ENCODE data around the gene ZBTB26.

Gene ZBTB26

GRCh38 chr9:122931226-122932121 lies at the start of gene ZBTB26:
TSS of gene ZBTB26 (minus strand) at chr9:122931512. CDS start at chr9:122919934, 11,578 bp downstream.
- peak; percentile 73 to 80 for DNase-seq (ENCODE audit: low read depth in 1 of 2, low spot score in 1 of 2)

GRCh38 chr9:122978601-122979000 lies 47.3 kb upstream of the ZBTB26 start:
- DNase-seq (ENCODE audit: low read depth in 1 of 2, low spot score in 1 of 2) = no peak

GRCh38 chr9:122975196-122975595 lies 43.9 kb upstream of the ZBTB26 start:
- no peak for DNase-seq (ENCODE audit: low read depth in 1 of 2, low spot score in 1 of 2)

GRCh38 chr9:122961139-122961538 lies 29.8 kb upstream of the ZBTB26 start:
- DNase-seq (ENCODE audit: low read depth in 1 of 2, low spot score in 1 of 2) = no peak

GRCh38 chr9:122955961-122956360 lies 24.6 kb upstream of the ZBTB26 start:
- no peak for DNase-seq (ENCODE audit: low read depth in 1 of 2, low spot score in 1 of 2)

GRCh38 chr9:122954253-122954691 lies 23.0 kb upstream of the ZBTB26 start:
- DNase-seq (ENCODE audit: low read depth in 1 of 2, low spot score in 1 of 2) = no peak

GRCh38 chr9:122951056-122951455 lies 19.7 kb upstream of the ZBTB26 start:
- DNase-seq (ENCODE audit: low read depth in 1 of 2, low spot score in 1 of 2) = no peak

- DNase-seq (ENCODE audit: low read depth in 1 of 2, low spot score in 1 of 2) = no peak
Observed at GRCh38 chr9:122950263-122950662, 19.0 kb upstream of the ZBTB26 start.

GRCh38 chr9:122949696-122950095 lies 18.4 kb upstream of the ZBTB26 start:
- no peak for DNase-seq (ENCODE audit: low read depth in 1 of 2, low spot score in 1 of 2)

- no peak for DNase-seq (ENCODE audit: low read depth in 1 of 2, low spot score in 1 of 2)
Observed at GRCh38 chr9:122948313-122948712, 17.0 kb upstream of the ZBTB26 start.

GRCh38 chr9:122946461-122947005 lies 15.2 kb upstream of the ZBTB26 start:
- DNase-seq (ENCODE audit: low read depth in 1 of 2, low spot score in 1 of 2) = no peak

- no peak for DNase-seq (ENCODE audit: low read depth in 1 of 2, low spot score in 1 of 2)
Observed at GRCh38 chr9:122944960-122945888, 13.9 kb upstream of the ZBTB26 start.

- DNase-seq (ENCODE audit: low read depth in 1 of 2, low spot score in 1 of 2) = no peak
Observed at GRCh38 chr9:122941582-122942234, 10.4 kb upstream of the ZBTB26 start.

GRCh38 chr9:122940749-122941581 lies 9.7 kb upstream of the ZBTB26 start, which contains the start of gene RABGAP1:
TSS of gene RABGAP1 (plus strand) at chr9:122941020. CDS start at chr9:122957060, 16,040 bp downstream.
- peak; percentile 97 for DNase-seq (ENCODE audit: low read depth in 1 of 2, low spot score in 1 of 2)

- DNase-seq (ENCODE audit: low read depth in 1 of 2, low spot score in 1 of 2) = peak in 1 of 2 donors; percentile 5
Observed at GRCh38 chr9:122940454-122940748, 9.1 kb upstream of the ZBTB26 start.

- no peak for DNase-seq (ENCODE audit: low read depth in 1 of 2, low spot score in 1 of 2)
Observed at GRCh38 chr9:122939601-122940000, 8.3 kb upstream of the ZBTB26 start.

- no peak for DNase-seq (ENCODE audit: low read depth in 1 of 2, low spot score in 1 of 2)
Observed at GRCh38 chr9:122936883-122937282, 5.6 kb upstream of the ZBTB26 start.

- no peak for DNase-seq (ENCODE audit: low read depth in 1 of 2, low spot score in 1 of 2)
Observed at GRCh38 chr9:122936464-122936863, 5.2 kb upstream of the ZBTB26 start.

- no peak for DNase-seq (ENCODE audit: low read depth in 1 of 2, low spot score in 1 of 2)
Observed at GRCh38 chr9:122930541-122931225, 629 bp downstream of the ZBTB26 start.
